Activated naive CD8-positive, alpha-beta T cell treated with anti-CD3 and anti-CD28 coated beads for 36 hours (primary cell): ENCODE measurements around the gene MILR1. TPM values are rescaled to one million over a fixed set of nuclear protein-coding genes. Genes with fewer than 3 reads are reported as not detected.
"Not testable (repeated sequence)": the region's sequence is repeated elsewhere in the genome, so short reads cannot be mapped to it uniquely, and the experiment has no call there.

ENCODE experiments used
- DNase-seq: peaks from one replicate; pipeline ENCODE4 v3.0.0; 2021
- H3K27ac Mint-ChIP-seq: one replicate; pipeline ENCODE4 v1.8.0; 2022; ENCODE audit warnings: mild to moderate bottlenecking, moderate library complexity, mixed read lengths
- H3K27me3 Mint-ChIP-seq: one replicate; pipeline ENCODE4 v1.8.0; 2022; ENCODE audit warnings: mild to moderate bottlenecking, mixed read lengths
- H3K36me3 Mint-ChIP-seq: one replicate; pipeline ENCODE4 v1.8.0; 2021; ENCODE audit warnings: mild to moderate bottlenecking, mixed read lengths
- H3K4me1 Mint-ChIP-seq: one replicate; pipeline ENCODE4 v1.8.0; 2021; ENCODE audit warnings: mixed read lengths
- H3K4me3 Mint-ChIP-seq: one replicate; pipeline ENCODE4 v1.8.0; 2022; ENCODE audit warnings: mild to moderate bottlenecking, moderate library complexity, mixed read lengths
- H3K9me3 Mint-ChIP-seq: one replicate; pipeline ENCODE4 v1.8.0; 2022; ENCODE audit warnings: mixed read lengths
- total RNA-seq, 2 experiments: library from RNA; stranded (reverse); gene quantifications; one replicate each; pipeline ENCODE4 v1.2.3, GENCODE V29; 2021

Gene MILR1
- total RNA-seq, 2 experiments from 2014 or later: 0.49 to 0.68 TPM

DNA sequence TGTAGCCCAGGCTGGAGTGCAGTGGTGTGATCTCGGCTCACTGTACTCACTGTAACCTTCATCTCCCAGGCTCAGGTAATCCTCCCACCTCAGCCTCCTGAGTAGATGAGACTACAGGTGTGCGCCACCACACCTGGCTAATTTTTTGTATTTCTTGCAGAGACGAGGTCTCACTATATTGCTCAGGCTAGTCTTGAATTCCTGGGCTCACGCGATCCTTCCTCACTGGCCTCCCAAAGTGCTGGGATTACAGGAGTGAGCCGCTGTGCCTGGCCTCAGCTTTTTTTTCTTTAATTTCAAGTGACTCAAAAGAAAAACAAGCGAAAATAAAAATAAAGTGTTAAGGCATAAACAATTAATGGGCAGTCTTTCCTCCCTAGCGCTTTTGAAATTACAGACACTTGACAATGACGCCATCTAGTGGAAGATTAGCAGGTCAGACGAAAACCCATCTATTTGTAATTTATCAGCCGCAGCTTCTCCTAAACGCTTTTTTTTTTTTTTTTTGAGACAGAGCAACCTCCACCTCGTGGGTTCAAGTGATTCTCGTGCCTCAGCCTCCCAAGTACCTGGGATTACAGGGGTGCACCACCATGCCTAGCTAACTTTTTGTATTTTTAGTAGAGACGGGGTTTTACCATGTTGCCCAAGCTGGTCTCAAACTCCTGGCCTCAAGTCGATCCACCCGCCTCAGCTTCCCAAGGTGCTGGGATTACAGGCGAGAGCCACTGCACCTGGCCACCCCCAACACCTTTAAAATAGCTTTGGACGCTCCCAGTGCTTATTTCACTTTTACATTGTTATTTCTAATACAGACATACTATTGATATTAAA is 30.2 kb upstream of the MILR1 start:
- DNase-seq: no peak
- Mint-ChIP-seq H3K27ac (no peak overlapping the region), H3K4me1 (peaks cover 2% of the 10 kb centered on the region), H3K36me3 (no peaks in the 10 kb centered on the region), H3K27me3 (no peaks in the 10 kb centered on the region), H3K9me3 (no peaks in the 10 kb centered on the region), H3K4me3 (no peak overlapping the region)

DNA sequence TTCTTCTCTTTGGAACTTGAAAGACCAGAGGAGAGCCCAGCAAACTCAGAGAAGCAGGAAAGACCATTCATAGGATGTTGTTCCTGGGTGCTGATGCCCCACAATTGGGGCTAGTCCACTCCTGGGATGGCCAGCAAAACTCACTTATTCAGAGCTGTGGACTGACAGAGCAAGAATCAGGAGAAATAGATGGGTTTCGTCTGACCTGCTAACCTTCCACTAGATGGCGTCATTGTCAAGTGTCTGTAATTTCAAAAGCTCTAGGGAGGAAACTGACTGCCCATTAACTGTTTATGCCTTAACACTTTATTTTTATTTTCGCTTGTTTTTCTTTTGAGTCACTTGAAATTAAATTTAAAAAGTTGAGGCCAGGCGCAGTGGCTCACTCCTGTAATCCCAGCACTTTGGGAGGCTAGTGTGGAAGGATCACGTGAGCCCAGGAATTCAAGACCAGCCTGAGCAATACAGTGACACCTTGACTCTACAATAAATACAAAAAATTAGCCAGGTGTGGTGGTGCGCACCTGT is 28.7 kb upstream of the MILR1 start:
- Mint-ChIP-seq H3K27ac (no peak overlapping the region), H3K27me3 (no peaks in the 10 kb centered on the region), H3K4me1 (peaks cover 4% of the 10 kb centered on the region), H3K36me3 (no peaks in the 10 kb centered on the region), H3K4me3 (no peak overlapping the region), H3K9me3 (no peaks in the 10 kb centered on the region)
- no peak for DNase-seq

DNA sequence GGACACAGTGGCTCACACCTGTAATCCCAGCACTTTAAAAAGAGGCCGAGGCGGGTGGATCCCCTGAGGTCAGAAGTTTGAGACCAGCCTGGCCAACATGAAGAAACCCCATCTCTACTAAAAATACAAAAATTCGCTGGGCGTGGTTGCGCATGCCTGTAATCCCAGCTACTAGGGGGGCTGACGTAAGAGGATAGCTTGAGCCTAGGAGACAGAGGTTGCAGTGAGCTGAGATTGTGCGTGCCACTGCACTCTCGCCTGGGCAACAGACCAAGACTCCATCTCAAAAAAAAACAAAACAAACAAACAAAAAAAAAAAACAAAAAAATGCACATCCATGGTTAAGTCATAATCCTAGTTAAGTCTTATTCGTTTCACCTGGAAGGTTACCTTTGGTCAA is 26.8 kb upstream of the MILR1 start:
- not testable (repeated sequence) for H3K27me3 Mint-ChIP-seq, DNase-seq, H3K27ac Mint-ChIP-seq, H3K4me1 Mint-ChIP-seq, H3K4me3 Mint-ChIP-seq, H3K36me3 Mint-ChIP-seq, H3K9me3 Mint-ChIP-seq

DNA sequence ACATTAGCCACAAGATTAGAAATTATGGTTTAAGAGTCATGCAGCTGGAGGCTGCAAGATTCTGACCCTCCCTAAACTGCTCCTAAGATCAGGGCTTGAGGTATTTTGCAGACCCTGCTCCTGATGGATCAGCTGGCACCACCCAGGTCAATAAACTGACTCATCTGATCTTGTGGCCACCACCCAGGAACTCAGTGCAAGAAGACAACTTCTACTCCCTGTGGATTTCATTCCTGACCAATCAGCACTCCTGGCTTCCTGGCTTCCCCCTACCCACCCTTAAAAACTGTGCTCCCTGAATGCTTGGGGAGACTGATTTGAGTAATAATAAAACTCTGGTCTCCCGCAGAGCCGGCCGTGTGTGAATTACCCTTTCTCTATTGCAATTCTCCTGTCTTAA is 25.0 kb upstream of the MILR1 start:
- Mint-ChIP-seq H3K4me3 (no peak overlapping the region), H3K27me3 (no peaks in the 10 kb centered on the region), H3K36me3 (no peaks in the 10 kb centered on the region), H3K27ac (no peak overlapping the region), H3K4me1 (peaks cover 3% of the 10 kb centered on the region), H3K9me3 (no peaks in the 10 kb centered on the region)
- no peak for DNase-seq

DNA sequence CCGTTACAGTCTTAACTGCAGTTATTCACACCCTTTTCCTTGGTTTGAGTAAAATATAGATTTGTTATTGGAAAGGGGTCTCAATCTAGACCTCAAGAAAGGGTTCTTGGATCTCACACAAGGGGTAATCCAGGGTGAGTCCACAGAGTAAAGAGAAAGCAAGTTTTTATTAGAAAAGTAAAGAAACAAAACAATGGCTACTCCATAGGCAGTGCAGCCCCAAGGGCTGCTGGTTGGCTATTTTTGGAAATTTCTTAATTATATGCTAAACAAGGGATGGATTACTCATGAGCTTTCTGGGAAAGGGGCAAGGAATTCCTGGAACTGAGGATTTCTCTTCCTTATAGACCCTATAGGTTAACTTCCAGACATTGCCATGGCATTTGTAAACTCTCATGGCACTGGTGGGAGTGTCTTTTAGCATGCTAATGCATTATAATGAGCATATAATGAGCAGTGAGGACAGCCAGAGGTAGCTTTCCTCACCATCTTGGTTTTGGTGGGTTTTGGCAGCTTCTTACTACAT is 24.5 kb upstream of the MILR1 start:
- Mint-ChIP-seq H3K27me3 (no peaks in the 10 kb centered on the region), H3K4me1 (peaks cover 3% of the 10 kb centered on the region), H3K9me3 (no peaks in the 10 kb centered on the region), H3K27ac (no peak overlapping the region), H3K4me3 (no peak overlapping the region), H3K36me3 (no peaks in the 10 kb centered on the region)
- DNase-seq: no peak

DNA sequence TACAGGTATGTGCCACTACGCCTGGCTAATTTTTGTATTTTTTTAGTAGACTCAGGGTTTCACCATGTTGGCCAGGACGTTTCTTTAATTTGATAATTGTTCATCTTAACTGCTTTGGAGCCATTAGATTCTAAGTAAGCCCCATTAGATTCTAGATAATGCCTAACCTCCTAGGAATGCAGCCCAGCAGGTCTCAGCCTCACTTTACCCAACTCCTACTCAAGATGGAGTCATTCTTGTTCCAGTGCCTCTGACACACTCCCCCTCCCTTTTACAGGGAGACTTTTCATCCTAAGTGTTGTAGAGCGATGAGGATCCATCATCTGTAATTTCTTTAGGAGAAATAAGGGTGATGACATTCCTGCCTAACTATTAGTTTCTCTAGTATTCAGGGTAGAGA is 23.7 kb upstream of the MILR1 start:
- H3K4me1 Mint-ChIP-seq: peaks cover 3% of the 10 kb centered on the region
- DNase-seq: no peak
- no peak overlapping the region for H3K27ac Mint-ChIP-seq
- H3K36me3 Mint-ChIP-seq: no peaks in the 10 kb centered on the region
- H3K4me3 Mint-ChIP-seq: no peak overlapping the region
- H3K9me3 Mint-ChIP-seq: no peaks in the 10 kb centered on the region
- no peaks in the 10 kb centered on the region for H3K27me3 Mint-ChIP-seq

DNA sequence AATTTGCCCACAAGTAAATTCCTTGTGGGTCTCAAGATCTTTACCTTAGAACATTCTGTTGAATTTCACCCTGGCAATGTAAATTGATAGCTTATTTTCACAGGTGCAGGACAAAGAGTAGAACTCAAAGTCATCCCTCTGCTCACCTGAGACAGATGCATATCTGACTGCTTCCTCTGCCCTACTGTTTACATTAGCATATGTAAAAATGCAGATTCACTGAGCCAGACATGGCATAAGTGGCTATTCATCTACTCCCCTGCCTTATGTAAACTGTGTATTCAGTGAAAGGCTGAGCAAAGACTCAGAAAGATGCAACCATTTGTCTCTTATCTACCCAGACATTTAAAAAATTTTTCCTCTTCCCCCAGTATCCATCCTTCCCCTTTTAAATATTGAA is 22.3 kb upstream of the MILR1 start:
- no peaks in the 10 kb centered on the region for H3K27me3 Mint-ChIP-seq
- H3K4me1 Mint-ChIP-seq: peaks cover 3% of the 10 kb centered on the region
- DNase-seq: no peak
- no peak overlapping the region for H3K4me3 Mint-ChIP-seq
- H3K9me3 Mint-ChIP-seq: no peaks in the 10 kb centered on the region
- H3K36me3 Mint-ChIP-seq: no peaks in the 10 kb centered on the region
- H3K27ac Mint-ChIP-seq: no peak overlapping the region

DNA sequence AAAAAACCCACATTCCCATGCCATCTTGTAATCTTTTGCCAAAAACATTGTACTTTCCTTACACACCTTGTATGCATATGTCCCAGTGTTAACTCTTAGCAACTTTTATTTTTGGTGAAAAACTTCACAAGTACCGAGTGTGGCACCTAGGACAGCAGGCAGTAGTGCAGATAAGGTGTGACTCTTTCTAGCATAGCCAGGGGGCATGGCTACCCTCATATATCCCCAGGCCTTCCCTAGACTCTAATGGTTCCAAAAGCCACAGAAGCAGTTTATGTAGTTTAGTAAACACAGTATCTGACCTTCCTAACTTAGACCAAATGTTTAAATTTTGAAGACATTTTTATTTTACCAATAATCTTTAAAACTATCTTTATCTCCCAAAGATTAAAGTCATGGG is 20.5 kb upstream of the MILR1 start:
- Mint-ChIP-seq H3K9me3 (no peaks in the 10 kb centered on the region), H3K27ac (no peak overlapping the region), H3K4me1 (peaks cover 3% of the 10 kb centered on the region), H3K27me3 (no peaks in the 10 kb centered on the region), H3K4me3 (no peak overlapping the region), H3K36me3 (no peaks in the 10 kb centered on the region)
- DNase-seq: no peak

DNA sequence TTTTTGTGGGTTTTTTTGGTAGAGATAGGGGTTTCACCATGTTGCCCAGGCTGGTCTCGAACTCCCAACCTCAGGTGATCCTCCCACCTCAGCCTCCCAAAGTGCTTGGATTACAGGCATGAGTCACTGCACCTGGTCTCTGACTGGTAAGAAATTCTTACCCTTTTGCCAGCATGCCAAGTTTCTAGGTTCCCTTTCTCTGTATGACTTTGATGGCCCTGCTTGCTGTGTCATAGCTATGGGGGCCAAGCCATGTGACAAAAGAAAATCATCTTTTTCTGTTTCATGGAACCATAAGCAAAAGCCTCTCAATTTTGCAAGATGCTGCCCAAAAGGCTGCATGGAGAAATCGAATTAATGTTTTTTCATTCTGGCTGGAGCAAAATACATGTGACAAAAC is 18.9 kb upstream of the MILR1 start:
- not testable (repeated sequence) for H3K36me3 Mint-ChIP-seq, DNase-seq, H3K4me1 Mint-ChIP-seq, H3K27ac Mint-ChIP-seq, H3K4me3 Mint-ChIP-seq, H3K27me3 Mint-ChIP-seq, H3K9me3 Mint-ChIP-seq

DNA sequence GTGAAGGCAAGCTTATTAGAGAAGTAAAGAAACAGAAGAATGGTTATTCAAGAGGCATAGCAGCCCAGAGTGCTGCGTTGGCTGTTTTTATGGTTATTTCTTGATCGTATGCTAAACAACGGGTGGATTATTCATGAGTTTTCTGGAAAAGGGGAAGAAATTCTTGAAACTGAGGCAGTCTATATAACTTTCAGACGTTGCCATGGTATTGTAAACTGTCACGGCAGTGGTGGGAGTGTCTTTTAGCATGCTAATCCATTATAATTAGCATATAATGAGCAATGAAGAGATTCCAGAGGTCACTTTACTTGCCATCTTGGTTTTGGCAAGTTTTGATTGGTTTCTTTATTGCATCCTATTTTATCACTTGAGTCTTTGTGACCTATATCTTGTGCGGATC is 17.4 kb upstream of the MILR1 start:
- Mint-ChIP-seq H3K27me3 (no peaks in the 10 kb centered on the region), H3K27ac (no peak overlapping the region), H3K4me1 (no peaks in the 10 kb centered on the region), H3K36me3 (peaks cover 2% of the 10 kb centered on the region), H3K4me3 (no peak overlapping the region), H3K9me3 (peaks cover 1% of the 10 kb centered on the region)
- DNase-seq: no peak

DNA sequence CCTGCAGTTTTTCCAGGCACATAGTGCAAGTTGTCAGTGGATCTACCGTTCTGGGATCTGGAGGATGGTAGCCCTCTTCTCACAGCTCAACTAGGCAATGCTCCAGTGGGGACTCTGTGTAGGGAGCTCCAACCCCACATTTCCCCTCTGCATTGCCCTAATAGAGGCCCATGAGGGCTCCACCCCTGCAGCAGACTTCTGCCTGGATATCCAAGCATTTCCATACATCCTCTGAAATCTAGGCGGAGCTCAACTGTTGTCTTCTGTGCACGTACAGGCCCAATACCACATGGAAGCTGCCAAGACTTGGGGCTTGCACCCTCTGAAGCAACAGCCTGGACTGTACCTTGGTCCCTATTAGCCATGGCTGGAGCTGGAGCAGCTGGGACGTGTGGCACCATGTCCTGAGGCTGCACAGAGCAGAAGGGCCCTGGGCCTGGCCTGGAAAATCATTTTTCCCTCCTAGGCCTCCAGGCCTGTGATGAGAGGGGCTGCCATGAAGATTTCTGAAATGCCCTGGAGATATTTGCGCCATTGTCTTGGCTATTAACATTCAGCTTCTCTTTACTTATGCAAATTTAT is 10.9 kb upstream of the MILR1 start:
- Mint-ChIP-seq H3K27ac (no peak overlapping the region), H3K4me1 (peaks cover 14% of the 10 kb centered on the region), H3K27me3 (peaks cover 2% of the 10 kb centered on the region), H3K9me3 (peaks cover 27% of the 10 kb centered on the region), H3K4me3 (no peak overlapping the region), H3K36me3 (peaks cover 16% of the 10 kb centered on the region)
- no peak for DNase-seq

DNA sequence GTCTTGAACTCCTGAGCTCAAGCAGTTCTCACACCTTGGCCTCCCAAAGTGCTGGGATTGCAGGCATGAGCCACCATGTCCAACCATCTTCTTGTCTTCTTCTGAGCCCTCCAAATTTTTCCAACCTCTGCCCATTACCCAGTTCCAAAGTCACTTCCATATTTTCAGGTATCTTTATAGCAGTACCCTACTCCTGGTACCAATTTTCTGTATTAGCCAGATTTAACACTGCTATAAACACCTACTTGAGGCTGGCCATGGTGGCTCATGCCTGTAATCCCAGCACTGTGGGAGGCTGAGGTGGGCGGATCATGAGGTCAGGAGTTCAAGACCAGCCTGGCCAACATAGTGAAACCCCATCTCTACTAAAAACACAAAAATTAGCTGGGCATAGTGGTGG is 9.4 kb upstream of the MILR1 start:
- H3K27me3 Mint-ChIP-seq, DNase-seq, H3K27ac Mint-ChIP-seq, H3K4me3 Mint-ChIP-seq: not testable (repeated sequence)
- Mint-ChIP-seq H3K36me3 (peaks cover 14% of the 10 kb centered on the region), H3K4me1 (peaks cover 17% of the 10 kb centered on the region), H3K9me3 (peaks cover 26% of the 10 kb centered on the region)

DNA sequence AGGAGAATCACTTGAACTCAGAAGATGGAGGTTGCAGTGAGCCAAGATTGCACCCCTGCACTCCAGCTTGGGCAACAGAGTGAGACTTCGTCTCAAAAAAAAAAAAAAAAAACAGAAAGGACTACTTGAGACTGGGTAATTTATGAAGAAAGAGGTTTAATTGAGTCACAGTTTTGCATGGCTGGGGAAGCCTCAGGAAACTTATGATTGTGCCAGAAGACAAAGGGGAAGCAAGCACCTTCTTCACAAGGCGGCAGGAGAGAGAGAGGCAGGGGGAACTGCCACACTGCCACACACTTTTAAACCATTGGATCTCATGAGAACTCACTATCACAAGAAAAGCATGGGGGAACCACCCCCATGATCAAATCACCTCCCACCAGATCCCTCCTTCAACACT is 9.0 kb upstream of the MILR1 start:
- Mint-ChIP-seq H3K9me3 (peaks cover 26% of the 10 kb centered on the region), H3K27me3 (peaks cover 2% of the 10 kb centered on the region), H3K27ac (no peak overlapping the region), H3K4me3 (no peak overlapping the region), H3K4me1 (peaks cover 17% of the 10 kb centered on the region), H3K36me3 (peaks cover 14% of the 10 kb centered on the region)
- no peak for DNase-seq

DNA sequence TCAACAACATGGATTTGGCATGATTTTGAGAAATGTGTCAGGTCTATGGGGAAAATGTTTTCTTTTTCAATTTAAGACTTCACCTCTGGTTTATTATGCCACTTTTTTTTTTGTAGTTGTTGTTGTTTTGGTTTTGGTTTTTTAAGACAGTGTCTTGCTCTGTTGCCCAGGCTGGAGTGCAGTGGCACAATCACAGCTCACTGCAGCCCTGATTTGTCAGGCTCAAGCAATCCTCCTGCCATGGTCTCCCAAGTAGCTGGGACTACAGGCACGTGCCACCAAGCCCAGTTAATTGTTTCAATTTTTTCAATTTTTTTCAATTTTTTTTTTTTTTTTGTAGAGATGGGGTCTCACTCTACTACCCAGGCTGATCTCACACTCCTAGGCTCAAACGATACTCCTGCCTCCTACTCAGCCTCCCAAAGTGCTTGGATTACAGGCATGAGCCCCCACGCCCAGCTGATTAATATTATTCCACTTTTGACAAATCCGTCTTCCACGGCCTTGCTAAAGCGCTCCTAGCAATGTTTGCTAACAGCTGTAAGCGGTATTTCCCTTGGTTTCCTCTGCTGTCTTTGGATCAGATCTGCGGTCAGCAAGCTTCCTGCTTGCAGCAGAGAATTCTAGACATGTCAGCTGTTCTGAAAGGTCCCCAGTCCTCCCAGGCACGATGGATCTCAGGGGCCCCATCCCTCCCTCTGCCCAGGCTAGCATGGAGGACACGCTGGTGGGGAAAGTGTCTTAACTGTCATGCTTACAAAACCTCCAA is 7.0 kb upstream of the MILR1 start:
- Mint-ChIP-seq H3K4me3 (peak overlapping the region; percentile 59), H3K27me3 (peaks cover 1% of the 10 kb centered on the region), H3K4me1 (peaks cover 17% of the 10 kb centered on the region), H3K36me3 (peaks cover 13% of the 10 kb centered on the region), H3K27ac (peak overlapping the region; percentile 54), H3K9me3 (peaks cover 25% of the 10 kb centered on the region)
- DNase-seq: no peak

DNA sequence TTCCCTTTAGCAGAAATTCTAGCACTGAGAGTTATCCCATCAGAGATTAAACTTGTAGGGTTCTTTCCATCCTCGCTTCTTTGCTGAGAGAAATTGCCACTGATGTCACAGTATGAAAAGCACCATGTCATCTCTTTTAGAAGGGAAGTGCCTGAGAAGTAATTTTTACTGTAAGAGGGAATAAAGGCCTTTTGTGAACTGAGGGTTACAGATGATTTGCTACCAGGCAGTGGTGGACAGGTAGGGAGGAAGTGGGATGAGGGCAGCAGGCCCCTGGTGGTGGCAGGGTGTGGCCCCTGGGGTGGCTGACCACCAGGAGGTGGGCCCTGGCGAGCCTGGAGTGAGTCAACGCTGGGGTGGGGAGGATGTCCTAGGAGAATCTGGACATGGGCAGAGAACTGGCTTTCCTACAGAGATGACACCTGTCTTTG is 6.4 kb upstream of the MILR1 start:
- H3K4me3 Mint-ChIP-seq: peak overlapping the region; percentile 59
- peaks cover 9% of the 10 kb centered on the region for H3K36me3 Mint-ChIP-seq
- no peak for DNase-seq
- H3K27ac Mint-ChIP-seq: peak overlapping the region; percentile 54
- H3K4me1 Mint-ChIP-seq: peaks cover 17% of the 10 kb centered on the region
- peaks cover 22% of the 10 kb centered on the region for H3K9me3 Mint-ChIP-seq
- no peaks in the 10 kb centered on the region for H3K27me3 Mint-ChIP-seq
